ENCODE results near the gene UCN. TPM values are rescaled to one million over a fixed set of nuclear protein-coding genes. Genes with fewer than 3 reads are reported as not detected.
"Not testable (repeated sequence)": the region's sequence is repeated elsewhere in the genome, so short reads cannot be mapped to it uniquely, and the experiment has no call there.

UCN gene
- total RNA-seq, 2 donors from 2014 or later, result 0.59 to 0.75 TPM

GRCh38 chr2:27305516-27305915 is 2.7 kb downstream of the UCN start:
- Histone ChIP-seq H3K36me3 (ENCODE audit: control insufficient read depth, insufficient read depth, low read length) (no peaks in the 10 kb centered on the region), H3K9ac (ENCODE audit: extremely low read depth, low read length, poor library complexity, severe bottlenecking) (no peak overlapping the region), H3K9me3 (ENCODE audit: control insufficient read depth, low read length) (no peaks in the 10 kb centered on the region), H3K27ac (ENCODE audit: low read depth, low read length) (no peak overlapping the region), H3K4me3 (ENCODE audit: low read length) (no peak overlapping the region), H3K4me1 (ENCODE audit: control insufficient read depth, insufficient read depth, low read length) (peaks cover 6% of the 10 kb centered on the region), H3K27me3 (ENCODE audit: control insufficient read depth, insufficient read depth, low read length, poor library complexity, severe bottlenecking) (peaks cover 57% of the 10 kb centered on the region)
- Mint-ChIP-seq H3K4me1 (peaks cover 2% of the 10 kb centered on the region), H3K36me3 (ENCODE audit: low read depth) (peaks cover 9% of the 10 kb centered on the region), H3K4me3 (no peak overlapping the region), H3K27ac (no peak overlapping the region), H3K27me3 (ENCODE audit: insufficient read depth) (peaks cover 51% of the 10 kb centered on the region), H3K9me3 (no peaks in the 10 kb centered on the region)
- no peak for DNase-seq
- 95 to 99% methylated on average over 16 of the region's 16 CpGs for WGBS, 2 experiments (ENCODE audit: insufficient coverage in 1 of 2, insufficient read length in 1 of 2)
- TF ChIP-seq CTCF (conservative IDR thresholded peaks at IDR 0.05), result no peak

GRCh38 chr2:27304488-27305240 is 3.6 kb downstream of the UCN start:
- H3K27me3 Mint-ChIP-seq (ENCODE audit: insufficient read depth), result peaks cover 51% of the 10 kb centered on the region
- H3K27ac Mint-ChIP-seq, result no peak overlapping the region
- Histone ChIP-seq H3K27ac (ENCODE audit: low read depth, low read length) (no peak overlapping the region), H3K9ac (ENCODE audit: extremely low read depth, low read length, poor library complexity, severe bottlenecking) (no peak overlapping the region), H3K9me3 (ENCODE audit: control insufficient read depth, low read length) (no peaks in the 10 kb centered on the region), H3K36me3 (ENCODE audit: control insufficient read depth, insufficient read depth, low read length) (no peaks in the 10 kb centered on the region), H3K27me3 (ENCODE audit: control insufficient read depth, insufficient read depth, low read length, poor library complexity, severe bottlenecking) (peaks cover 55% of the 10 kb centered on the region), H3K4me1 (ENCODE audit: control insufficient read depth, insufficient read depth, low read length) (peaks cover 6% of the 10 kb centered on the region), H3K4me3 (ENCODE audit: low read length) (no peak overlapping the region)
- no peak for DNase-seq
- 85 to 89% methylated on average over 9 to 13 of the region's 13 CpGs for WGBS, 2 experiments (ENCODE audit: insufficient coverage in 1 of 2, insufficient read length in 1 of 2)
- H3K4me1 Mint-ChIP-seq, result peaks cover 2% of the 10 kb centered on the region
- H3K36me3 Mint-ChIP-seq (ENCODE audit: low read depth), result peaks cover 6% of the 10 kb centered on the region
- no peaks in the 10 kb centered on the region for H3K9me3 Mint-ChIP-seq
- H3K4me3 Mint-ChIP-seq, result no peak overlapping the region
- no peak for TF ChIP-seq CTCF (conservative IDR thresholded peaks at IDR 0.05)

GRCh38 chr2:27303093-27304025 is 4.9 kb downstream of the UCN start:
- Histone ChIP-seq H3K4me1 (ENCODE audit: control insufficient read depth, insufficient read depth, low read length) (peaks cover 6% of the 10 kb centered on the region), H3K27ac (ENCODE audit: low read depth, low read length) (no peak overlapping the region), H3K36me3 (ENCODE audit: control insufficient read depth, insufficient read depth, low read length) (no peaks in the 10 kb centered on the region), H3K27me3 (ENCODE audit: control insufficient read depth, insufficient read depth, low read length, poor library complexity, severe bottlenecking) (peaks cover 43% of the 10 kb centered on the region), H3K4me3 (ENCODE audit: low read length) (no peak overlapping the region), H3K9me3 (ENCODE audit: control insufficient read depth, low read length) (no peaks in the 10 kb centered on the region), H3K9ac (ENCODE audit: extremely low read depth, low read length, poor library complexity, severe bottlenecking) (no peak overlapping the region)
- no peaks in the 10 kb centered on the region for H3K36me3 Mint-ChIP-seq (ENCODE audit: low read depth)
- H3K9me3 Mint-ChIP-seq, result no peaks in the 10 kb centered on the region
- DNase-seq, result peak; percentile 69
- 52 to 56% methylated on average over 22 to 24 of the region's 25 CpGs for WGBS, 2 experiments (ENCODE audit: insufficient coverage in 1 of 2, insufficient read length in 1 of 2)
- peaks cover 41% of the 10 kb centered on the region for H3K27me3 Mint-ChIP-seq (ENCODE audit: insufficient read depth)
- peak overlapping the region; percentile 36 for H3K4me3 Mint-ChIP-seq
- peak; percentile 97 for TF ChIP-seq CTCF (conservative IDR thresholded peaks at IDR 0.05)
- H3K27ac Mint-ChIP-seq, result no peak overlapping the region
- H3K4me1 Mint-ChIP-seq, result no peaks in the 10 kb centered on the region

GRCh38 chr2:27300606-27301005 is 7.6 kb downstream of the UCN start:
- H3K27me3 ChIP-seq (ENCODE audit: control insufficient read depth, insufficient read depth, low read length, poor library complexity, severe bottlenecking), result peaks cover 15% of the 10 kb centered on the region
- H3K9ac ChIP-seq (ENCODE audit: extremely low read depth, low read length, poor library complexity, severe bottlenecking); DNase-seq; H3K36me3 Mint-ChIP-seq (ENCODE audit: low read depth); H3K4me3 Mint-ChIP-seq; H3K4me3 ChIP-seq (ENCODE audit: low read length); H3K9me3 Mint-ChIP-seq; H3K36me3 ChIP-seq (ENCODE audit: control insufficient read depth, insufficient read depth, low read length); H3K27ac Mint-ChIP-seq; H3K9me3 ChIP-seq (ENCODE audit: control insufficient read depth, low read length); H3K4me1 ChIP-seq (ENCODE audit: control insufficient read depth, insufficient read depth, low read length); H3K4me1 Mint-ChIP-seq; H3K27ac ChIP-seq (ENCODE audit: low read depth, low read length): not testable (repeated sequence)
- peaks cover 14% of the 10 kb centered on the region for H3K27me3 Mint-ChIP-seq (ENCODE audit: insufficient read depth)
- WGBS, 2 experiments (ENCODE audit: insufficient coverage in 1 of 2, insufficient read length in 1 of 2), result 92 to 96% methylated on average over 4 of the region's 4 CpGs
